SKM-1 (cell line): Measurements from ENCODE around the gene RCC1.
"Not testable (repeated sequence)": the region's sequence is repeated elsewhere in the genome, so short reads cannot be mapped to it uniquely, and the experiment has no call there.

Experiments used
- DNase-seq: peaks from one replicate; lab custom pipeline; 2025; ENCODE audit not compliant: unreplicated experiment; lab: John Stamatoyannopoulos, UW

RCC1 gene

DNA sequence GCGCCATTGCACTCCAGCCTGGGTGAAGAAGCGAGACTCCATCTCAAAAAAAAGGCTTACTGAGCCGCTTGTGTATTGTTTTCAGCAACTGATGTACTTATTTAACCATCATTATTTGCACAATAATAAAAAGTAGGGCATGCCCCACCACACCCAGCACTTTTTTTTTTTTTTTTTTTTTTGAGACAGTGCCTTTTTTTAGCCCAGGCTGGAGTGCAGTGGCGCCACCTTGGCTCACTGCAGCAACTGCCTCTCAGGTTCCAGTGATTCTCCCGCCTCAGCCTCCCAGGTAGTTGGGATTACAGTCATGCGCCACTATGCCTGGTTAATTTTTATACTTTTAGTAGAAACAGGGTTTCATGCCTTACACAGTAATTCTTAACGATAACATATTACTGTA lies 34.8 kb downstream of the RCC1 start:
- no peak for DNase-seq

DNA sequence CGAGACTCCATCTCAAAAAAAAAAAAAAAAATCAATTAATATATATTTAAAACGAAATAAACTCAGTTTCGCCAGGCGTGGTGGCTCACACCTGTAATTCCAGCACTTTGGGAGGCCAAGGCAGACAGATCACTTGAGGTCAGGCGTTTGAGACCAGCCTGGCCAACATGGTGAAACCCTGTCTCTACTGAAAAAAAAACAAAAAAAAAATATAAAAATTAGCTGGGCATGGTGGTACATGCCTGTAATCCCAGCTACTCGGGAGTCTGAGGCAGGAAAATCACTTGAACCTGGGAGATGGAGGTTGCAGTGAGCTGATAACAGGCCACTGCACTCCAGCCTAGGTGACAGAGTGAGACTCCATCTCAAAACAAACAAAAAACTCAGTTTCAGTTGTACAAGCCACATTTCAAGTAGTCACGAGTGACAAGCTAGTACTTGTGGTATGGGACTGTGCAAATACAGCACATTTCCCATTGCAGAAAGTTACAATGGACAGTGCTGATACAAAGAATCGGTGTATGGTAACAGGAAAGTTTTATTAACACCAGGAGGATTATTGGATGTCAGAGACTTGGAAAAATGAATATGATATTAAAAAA lies 35.7 kb downstream of the RCC1 start:
- DNase-seq = not testable (repeated sequence)

DNA sequence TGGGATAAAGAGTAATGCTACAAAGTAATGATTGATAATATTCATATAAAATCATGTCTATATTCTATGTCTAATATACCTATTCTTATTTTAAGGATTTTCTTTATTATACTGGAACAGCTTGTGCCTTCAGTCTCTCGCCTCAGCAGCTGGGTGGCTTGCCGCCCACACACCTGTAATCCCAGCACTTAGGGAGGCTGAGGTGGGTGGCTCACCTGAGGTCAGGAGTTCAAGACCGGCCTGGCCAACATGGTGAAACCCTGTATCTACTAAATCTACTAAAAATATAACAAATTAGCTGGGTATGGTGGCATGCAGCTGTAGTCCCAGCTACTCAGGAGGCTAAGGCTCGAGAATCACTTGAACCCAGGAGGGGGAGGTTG lies 39.4 kb downstream of the RCC1 start:
- no peak for DNase-seq

DNA sequence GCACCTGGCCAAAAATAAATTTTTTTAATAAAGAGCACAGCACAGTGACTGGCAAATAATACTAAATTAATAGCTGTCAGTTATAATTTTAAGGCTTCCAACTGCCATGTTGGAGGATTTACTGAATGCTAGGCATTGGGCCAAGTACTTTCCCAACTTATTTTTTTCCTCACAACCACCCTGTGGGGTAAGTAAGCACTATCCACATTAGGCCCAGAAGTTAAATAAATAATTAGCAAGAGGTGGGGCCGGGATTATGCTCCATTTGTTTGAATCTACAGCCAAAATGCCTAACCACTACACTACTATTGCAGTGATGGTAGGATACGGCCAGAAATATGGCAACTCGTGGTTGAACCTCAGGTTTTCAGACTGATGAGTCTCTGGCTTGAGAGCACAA lies 42.5 kb downstream of the RCC1 start:
- no peak for DNase-seq

DNA sequence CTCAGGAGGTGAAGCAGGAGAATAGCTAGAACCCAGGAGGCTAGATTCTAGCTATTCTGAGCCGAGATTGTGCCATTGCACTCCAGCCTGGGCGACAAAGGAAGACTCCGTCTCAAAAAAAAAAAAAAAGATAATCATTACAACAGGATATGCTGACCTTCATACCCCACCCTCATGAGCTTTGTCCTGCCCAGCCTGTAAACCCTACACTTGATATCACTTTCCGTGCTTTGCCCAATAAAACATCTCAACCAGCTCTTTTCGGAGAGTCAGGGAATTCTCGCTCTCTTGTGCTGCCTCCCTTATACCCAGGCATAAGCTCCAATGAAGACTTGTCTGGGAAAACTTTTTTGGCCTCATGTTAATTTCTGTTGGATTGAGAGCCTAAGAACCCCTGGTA lies 45.5 kb downstream of the RCC1 start:
- no peak for DNase-seq

DNA sequence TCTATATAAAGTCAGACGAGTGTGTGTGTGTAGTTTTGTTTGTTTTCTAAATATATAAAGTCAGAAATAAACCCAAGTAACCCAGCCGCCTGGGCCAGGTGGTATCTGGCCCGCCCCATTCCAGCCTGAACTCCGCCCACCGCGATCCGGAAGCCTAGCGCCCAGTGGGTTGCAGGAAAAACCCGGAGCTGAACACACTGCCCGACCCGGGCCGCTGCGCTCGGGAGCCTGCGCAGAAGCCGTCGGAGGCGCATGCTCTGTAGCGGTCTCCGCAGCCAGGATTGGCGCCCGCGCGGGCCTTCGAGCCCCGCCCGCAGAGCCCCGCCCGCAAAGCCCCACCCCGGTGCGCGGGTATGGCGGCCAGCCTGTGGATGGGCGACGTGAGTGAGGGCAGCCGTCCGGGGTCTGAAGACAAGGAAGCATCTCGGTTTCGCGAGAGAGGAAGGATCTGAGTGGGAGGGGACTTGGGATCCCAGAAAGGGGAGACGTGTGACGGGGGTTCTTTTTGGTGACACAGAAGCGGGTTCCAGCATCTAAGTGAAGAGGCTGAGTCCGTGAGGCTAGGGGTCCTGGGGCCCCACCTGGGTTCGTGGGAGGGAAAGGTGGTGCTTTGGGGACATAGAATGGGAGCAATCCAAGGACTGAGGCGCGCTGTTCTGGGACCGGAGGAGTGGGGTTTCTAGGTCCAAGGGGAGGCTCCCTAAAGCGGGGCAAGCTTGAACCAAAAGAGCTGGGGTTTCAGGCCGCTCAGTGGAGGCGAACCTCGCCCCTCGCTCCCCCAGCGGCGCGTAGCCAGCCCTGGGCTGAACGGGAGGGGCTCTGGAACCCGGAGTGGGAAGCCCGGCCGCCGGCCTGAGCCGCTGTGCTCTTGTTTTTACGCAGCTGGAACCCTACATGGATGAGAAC lies 47.2 kb downstream of the RCC1 start, which contains the start of gene TRNAU1AP:
TSS of gene TRNAU1AP (plus strand) at position 328 of the 906 bp plus-strand sequence. CDS start at position 354, 26 bp downstream.
- DNase-seq = peak; percentile 91

DNA sequence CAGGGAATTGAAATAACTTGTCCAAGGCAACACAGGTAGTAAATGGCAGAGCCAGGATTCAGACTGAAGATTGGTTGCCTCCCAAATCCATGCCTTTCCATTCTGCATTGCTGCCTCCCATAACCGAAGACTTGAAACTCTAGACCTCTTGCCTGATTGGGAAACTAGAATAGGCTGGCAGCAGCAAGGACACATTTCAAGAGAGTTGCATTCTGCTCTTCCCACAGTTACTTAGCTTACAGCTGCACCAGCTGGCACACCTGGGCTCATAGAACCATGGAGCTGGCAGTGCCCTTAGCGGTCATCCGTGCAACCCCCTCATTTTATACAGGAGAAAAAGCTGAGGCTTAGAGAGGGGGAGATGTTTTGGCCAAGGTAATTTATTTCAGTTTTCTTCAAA lies 55.0 kb downstream of the RCC1 start:
- no peak for DNase-seq

DNA sequence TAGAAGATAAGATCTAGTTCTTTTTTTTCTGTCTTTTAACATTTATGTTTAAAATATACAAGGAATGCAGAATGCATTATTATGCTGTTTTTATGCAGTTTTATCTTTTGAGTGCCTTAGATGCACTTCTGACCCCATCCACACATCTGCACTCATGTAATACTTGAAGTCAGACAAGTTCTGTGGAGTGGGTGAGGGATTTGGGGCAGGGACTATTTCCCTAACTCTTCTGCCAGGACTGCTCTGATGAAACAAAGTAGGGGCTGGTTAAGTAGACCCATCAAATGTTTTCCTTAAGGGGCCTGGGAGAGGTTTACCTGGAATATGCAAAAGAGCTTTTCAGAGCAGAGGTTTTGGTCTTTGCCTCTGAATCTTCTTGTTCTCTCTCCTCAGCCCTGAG lies 58.5 kb downstream of the RCC1 start:
- no peak for DNase-seq

DNA sequence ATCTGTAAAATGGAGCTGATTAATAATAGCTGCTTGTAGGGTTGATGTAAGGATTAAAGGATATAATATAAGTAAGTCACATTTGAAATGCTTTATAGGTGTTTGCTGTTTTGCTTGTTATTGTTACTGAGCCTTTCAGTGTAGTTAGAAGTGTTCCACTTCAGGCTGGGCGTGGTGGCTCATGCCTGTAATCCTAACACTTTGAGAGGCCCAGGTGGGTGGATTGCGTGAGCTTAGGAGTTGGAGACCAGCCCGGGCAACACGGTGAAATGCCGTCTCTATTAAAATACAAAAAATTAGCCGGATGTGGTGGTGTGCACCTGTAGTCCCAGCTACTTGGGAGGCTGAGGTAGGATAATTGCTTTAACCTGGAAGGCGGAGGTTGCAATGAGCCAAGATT lies 59.2 kb downstream of the RCC1 start:
- no peak for DNase-seq

DNA sequence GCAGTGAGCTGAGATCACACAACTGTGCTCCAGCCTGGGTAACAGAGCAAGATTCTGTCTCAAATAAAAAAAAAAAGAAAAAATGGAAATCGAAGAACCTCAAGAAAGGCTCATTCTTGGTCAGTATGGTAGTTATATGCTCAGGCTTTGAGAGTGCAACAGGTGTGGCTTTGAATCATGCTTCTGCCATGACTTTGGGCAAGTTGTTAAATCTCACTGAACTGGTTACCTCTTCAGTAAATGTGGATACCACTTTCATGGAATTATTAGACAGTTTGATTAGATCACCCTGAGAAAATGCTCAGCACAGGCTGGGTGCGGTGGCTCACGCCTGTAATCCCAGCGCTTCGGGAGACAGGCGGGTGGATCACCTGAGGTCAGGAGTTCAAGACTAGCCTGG lies 59.9 kb downstream of the RCC1 start:
- no peak for DNase-seq

DNA sequence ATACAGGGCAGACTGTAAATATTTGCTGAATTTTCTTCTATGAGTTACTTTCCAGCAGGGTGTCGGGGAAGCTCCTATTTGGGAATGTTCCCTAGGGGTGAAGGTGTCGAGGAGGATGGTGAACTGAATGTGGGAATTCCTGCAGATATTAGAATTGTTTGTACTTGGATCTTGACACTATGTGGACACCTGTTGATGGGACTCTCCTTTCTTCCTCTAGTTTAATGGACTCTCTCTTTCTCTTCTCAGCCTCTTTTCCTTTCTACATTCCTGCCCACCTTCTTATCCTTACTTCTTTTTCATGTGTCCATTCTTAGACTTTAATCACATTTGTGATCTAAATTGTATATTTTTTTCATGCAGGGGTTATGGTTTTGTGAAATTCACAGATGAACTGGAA lies 61.1 kb downstream of the RCC1 start:
- DNase-seq = no peak

DNA sequence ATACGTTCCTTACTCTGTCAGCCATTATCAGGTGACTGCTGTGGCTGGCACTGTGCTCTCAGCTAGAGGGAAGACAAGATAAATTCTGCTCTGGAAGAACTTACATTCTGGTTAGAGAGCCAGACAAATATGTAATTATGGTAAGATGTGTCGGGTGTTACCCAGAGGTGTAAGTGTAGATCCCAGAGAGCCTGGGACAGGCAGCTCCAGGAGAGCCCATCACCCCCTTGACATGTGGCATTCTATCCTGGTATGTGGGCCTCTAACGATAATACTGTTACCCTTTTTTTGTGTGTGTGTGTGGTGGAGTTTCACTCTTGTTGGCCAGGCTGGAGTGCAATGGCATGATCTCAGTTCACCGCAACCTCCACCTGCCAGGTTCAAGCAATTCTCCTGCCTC lies 66.1 kb downstream of the RCC1 start:
- DNase-seq = no peak

DNA sequence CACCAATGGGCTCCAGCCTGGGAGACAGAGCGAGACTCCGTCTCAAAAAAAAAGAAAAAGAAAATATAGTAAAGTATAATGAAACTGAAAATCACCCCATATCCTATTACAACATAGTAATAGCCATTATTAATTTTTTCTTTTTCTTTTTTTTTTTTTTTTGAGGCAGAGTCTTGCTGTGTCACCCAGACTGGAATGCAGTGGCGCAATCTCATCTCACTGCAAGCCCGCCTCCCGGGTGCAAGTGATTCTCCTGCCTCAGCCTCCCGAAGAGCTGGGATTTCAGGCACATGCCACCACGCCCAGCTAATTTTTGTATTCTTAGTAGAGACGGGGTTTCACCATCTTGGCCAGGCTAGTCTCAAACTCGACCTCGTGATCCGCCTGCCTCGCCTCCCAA lies 67.0 kb downstream of the RCC1 start:
- DNase-seq = not testable (repeated sequence)

DNA sequence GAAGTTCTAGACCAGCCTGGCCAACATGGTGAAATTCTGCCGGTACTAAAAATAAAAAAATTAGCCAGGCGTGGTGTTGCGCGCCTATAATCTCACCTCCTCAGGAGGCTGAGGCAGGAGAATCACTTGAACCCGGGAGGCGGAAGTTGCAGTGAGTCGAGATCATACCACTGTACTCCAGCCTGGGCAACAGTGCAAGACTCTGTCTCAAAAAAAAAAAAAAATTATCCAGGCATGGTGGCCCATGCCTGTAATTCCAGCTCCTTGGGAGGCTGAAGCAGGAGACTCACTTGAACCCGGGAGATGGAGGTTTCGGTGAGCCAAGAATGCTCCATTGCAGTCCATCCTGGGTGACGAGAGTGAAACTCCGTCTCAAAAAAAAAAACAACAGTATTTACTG lies 67.7 kb downstream of the RCC1 start:
- no peak for DNase-seq

DNA sequence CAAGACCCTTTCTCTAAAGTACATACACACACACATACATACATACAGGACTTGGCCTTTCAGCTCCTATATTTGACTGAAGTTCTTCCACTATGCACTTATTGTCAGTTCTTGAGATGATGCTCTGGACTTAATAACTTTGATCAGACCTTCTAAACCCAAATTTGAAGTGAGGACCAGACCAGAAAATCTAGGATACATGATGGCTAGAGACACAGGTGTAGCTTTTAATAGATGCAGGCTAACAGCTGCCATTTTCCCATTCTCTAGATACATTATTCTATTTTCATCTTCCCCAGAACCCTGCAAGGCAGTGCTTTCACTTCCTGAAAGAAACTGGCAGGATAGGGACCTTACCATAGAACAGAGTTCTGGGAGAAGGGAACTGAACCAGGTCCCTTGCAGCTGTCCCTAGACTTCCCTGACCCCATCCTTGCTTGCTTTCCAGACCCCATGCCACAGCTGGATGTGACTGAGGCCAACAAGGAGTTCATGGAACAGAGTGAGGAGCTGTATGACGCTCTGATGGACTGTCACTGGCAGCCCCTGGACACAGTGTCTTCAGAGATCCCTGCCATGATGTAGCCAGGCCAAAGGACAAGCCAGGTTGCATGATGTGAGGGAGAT lies 71.3 kb downstream of the RCC1 start:
- no peak for DNase-seq

DNA sequence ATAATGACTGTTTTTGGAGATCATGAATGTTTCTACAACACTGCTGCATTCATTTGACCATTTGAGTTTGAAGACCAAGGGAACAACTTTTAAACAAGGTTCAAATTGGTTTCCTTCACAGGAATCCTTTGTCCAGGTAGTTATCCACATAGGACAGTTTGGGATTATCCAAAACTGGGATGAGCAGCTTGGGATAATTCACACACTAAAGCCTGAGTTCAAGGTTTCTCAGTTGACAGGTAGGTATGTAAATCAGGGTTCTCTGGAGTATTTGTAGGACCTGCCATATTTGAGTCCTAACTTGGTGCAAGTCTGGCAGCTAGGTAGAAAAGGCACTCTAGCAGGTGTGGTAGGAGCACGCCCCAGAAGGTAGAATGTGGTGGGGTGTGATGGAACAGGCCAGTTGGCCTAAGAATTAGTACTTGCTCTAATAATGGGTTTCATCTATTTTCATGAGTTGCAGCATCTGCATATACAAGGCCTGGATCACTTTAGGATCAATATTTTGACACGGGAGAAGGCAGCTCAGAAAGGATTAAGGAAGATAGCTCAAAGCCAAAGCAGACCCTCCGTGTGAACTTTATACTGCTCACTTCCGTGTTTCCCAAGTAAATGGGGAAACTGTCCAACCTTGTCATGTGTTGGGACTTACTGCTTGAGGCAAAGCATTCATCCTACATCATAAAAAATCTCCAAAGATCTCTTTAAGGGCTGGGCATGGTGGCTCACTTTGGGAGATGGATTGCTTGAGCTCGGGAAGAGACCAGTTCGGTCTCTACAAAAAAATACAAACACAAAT lies 72.1 kb downstream of the RCC1 start:
- DNase-seq = no peak

DNA sequence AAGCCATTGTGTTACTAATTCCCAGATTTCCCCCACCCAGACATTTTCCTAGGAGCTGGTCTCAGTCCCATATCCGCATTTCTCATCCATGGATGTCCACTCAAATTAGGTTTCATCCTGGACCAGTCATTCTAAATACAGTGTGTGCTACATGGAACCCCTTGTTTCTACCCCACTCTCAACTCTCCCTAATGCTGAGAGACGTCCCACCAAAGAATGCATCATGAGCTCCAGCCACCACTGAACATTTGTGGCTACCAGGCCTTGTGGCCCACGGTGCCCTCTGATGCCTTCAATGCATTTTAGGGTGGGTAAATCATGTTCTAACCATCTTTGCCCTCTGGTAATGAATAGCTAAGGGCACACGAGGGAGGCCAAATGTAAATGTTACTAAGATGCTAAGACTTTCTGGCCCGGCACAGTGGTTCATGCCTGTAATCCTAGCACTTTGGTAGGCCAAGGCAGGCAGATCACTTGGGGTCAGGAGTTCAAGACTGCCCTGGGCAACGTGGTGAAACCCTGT lies 72.9 kb downstream of the RCC1 start:
- no peak for DNase-seq

DNA sequence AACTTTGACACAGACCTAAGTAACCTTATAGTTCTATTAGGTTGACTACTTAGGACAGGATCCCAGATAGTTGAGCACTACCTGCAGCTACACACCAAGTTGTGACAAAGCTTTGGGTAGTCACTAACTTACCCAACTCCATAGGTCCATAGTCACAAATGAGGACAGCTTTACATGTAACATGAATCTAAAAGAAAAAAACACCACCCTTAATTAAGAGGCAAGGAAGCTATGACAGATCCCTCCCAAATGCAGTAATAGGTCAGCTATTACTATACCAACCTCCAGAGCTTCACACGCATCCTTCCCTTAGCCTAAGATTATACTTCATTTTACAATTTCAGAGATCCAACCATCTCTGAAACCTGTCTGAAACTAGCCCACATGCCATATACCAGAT lies 73.6 kb downstream of the RCC1 start:
- no peak for DNase-seq

DNA sequence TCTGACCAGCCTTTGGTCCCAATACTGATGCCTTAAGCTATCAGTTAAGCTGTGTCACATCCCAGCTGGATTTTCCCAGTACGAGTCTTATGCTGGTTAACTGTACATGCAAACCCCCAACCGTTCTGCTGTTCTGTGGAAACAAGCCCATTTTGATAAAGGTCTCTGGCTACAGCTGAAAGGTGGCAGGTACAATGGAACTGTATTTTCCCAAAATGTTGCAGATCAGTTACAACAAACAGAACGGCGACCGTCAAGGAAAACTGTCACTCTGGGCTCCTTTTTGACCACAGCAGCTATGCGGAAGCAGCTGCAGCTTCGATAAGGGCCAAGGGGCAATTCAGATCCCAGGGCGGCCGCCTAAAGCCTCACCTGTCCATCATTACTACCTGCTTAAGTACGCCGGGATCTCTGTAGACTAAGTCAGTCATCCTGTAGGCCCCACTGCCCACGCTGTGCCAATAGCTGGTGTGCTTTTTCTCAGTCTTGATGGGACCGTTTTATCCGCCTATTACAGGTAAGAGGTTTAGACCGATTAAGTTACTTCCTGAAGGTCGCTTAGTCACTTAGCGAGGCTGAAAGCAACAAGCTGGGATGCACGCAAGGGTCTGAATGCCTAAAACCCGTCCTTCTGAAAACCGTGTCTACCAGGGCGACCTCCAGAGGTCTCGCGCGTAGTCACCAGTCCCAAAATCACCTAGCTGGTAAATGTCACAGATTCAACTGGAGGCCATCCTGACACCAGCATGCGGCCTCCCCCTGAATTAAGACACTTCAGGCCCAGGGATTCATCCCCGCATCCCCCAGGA lies 75.1 kb downstream of the RCC1 start:
- no peak for DNase-seq

DNA sequence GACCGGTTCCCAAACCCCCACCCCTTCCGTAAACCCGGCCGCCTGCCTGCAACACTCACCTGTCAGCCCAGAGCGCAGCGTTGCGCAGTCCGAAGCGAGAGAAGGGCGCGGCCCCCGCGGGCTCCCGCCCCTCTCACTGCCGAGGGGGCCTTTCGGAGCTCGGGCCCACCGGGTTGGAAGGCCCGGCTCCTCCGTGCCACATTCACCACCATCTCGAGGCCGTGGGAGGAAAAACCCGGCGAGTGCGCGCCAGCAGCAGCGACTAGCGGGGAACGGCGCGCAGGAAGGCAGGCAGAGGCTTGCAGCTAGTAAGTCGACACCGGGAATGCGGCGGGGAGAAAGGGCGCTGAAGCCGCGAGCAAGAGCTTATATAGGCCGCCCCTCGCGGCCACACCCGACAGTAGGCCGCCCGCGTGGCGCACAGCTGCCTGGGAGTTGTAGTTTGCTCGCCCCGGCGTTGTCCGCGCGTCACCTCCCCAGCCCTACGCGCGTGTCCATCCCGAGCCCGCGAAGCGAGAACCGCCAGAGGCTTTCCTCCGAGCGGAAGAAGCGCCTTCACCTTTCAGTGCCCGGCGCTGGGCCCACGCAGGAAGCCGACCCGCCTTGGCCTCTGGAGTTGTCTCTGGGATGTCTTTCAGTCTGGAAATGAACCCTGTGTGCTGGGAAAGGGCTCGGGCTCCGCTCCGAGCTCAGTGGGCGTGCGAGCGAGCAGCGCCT lies 75.8 kb downstream of the RCC1 start:
- peak; percentile 94 for DNase-seq
